Right lobe of liver (tissue), 4 donors: Measurements from ENCODE around the gene PRKN.

Experiments used
- POLR2A ChIP-seq: fragments of 450-650 bp; IDR thresholded peaks from one replicate; pipeline ENCODE4 v1.6.1; 2017; ENCODE audit warnings: antibody characterized with exemption, mild to moderate bottlenecking
- TF ChIP-seq, protein P1 (sequence below), 4 donors: fragments of 200-600 bp in 3 of 4; fragments of 450-650 bp in 1 of 4; IDR thresholded peaks; one replicate each; pipeline versions ENCODE4 v1.5.1 to v1.8.0; 2016 to 2022; ENCODE audit warnings: antibody characterized with exemption in 4 of 4, mild to moderate bottlenecking in 2 of 4
- donor health status: DM: no; HTN: no; CAD: no.
- donor health status: DM: no; HTN: no; CAD: no.
- donor health status: DM: no; HTN: yes; CAD: no.

GRCh38 chr6:161547617-161548016 is 1179.9 kb downstream of the PRKN start:
- TF ChIP-seq, protein P1, sequence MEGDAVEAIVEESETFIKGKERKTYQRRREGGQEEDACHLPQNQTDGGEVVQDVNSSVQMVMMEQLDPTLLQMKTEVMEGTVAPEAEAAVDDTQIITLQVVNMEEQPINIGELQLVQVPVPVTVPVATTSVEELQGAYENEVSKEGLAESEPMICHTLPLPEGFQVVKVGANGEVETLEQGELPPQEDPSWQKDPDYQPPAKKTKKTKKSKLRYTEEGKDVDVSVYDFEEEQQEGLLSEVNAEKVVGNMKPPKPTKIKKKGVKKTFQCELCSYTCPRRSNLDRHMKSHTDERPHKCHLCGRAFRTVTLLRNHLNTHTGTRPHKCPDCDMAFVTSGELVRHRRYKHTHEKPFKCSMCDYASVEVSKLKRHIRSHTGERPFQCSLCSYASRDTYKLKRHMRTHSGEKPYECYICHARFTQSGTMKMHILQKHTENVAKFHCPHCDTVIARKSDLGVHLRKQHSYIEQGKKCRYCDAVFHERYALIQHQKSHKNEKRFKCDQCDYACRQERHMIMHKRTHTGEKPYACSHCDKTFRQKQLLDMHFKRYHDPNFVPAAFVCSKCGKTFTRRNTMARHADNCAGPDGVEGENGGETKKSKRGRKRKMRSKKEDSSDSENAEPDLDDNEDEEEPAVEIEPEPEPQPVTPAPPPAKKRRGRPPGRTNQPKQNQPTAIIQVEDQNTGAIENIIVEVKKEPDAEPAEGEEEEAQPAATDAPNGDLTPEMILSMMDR (IDR thresholded peaks at IDR 0.05) = no peak
- TF ChIP-seq POLR2A = no peak
